Colon (tissue), 2 donors: ENCODE results near the gene RGL1.

Source experiments
- FAIRE-seq: peaks from 2 replicates; lab custom pipeline; 2012; peaks lifted over from hg19 to GRCh38; lab: Jason Lieb, UNC
- donor health status: control.
- donor health status: control.

RGL1 gene

GRCh38 chr1:183869664-183870063 is 64.7 kb downstream of the RGL1 start:
- FAIRE-seq = no peak

DNA sequence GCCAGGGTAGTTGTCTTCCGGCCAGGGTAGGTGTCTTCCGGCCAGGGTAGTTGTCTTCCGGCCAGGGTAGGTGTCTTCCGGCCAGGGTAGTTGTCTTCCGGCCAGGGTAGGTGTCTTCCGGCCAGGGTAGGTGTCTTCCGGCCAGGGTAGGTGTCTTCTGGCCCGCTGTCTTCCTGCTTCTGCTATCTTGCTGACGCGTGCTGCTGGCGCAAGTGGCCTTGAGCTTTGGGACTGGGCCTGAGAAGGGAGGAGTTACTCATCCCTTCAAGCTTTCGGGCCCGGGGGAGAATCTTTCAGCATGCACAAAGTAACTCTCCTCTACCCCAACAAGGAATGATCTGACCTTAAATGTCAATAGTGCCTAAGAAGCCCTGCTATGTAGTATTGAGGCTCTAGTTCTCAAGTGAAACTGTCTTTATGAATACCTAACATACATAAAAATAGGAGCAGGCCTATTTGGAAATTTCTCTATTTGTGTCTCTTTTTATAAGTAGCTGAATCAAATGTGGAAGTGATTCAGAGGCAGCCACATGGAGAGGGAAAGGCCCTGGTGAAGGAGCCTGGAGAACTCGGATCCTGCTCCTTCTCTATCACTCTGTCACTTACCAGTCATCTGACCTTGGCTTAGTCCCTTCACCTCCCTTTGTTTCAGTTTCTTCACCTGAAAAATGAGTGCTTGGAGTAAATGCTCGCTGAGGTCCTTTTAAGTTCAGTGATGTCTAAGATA is 65.6 kb downstream of the RGL1 start:
- no peak for FAIRE-seq

GRCh38 chr1:183871142-183871541 is 66.2 kb downstream of the RGL1 start:
- no peak for FAIRE-seq

DNA sequence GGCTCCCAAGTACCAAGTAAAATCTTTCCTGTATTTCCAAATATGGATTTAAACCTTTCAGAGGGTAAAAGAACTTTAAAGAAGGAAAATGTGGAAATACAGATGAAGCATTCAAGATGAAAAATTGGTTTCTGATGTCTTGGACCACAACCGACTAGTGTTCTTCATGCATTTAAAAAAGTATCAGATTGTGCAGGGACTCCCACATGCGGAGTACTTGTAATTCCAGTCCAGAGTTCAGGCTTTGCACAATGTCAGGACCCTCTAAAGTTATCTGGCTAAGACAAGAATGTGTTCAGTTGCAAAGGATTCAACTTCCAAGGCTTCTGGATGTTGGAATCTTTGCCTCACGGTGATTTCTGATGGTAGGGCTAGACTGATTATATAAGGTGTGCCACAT is 66.7 kb downstream of the RGL1 start:
- no peak for FAIRE-seq

DNA sequence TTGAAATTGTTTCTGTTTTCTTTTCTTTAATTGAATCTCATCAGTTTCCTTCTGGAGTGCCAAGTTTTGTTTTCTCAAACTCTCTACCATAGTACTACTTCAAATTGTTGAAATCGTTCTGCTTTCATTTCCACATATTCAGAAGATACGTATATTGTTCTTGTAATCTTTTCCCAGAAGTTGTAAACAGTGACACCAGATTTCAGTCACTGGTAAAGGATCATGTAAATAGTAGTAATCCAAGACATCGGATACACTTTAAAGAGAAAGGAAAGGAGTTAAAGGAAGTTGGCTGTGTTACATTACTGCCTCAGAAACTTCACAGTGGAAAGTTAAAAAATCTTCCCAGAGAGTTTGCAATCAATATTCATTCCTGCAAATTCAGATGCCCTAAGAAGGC is 67.5 kb downstream of the RGL1 start:
- no peak for FAIRE-seq

GRCh38 chr1:183873642-183874041 is 68.7 kb downstream of the RGL1 start:
- FAIRE-seq = no peak

- FAIRE-seq = no peak
Measured at GRCh38 chr1:183876309-183876708, 71.4 kb downstream of the RGL1 start.

GRCh38 chr1:183877053-183877720 is 72.3 kb downstream of the RGL1 start:
- no peak for FAIRE-seq

DNA sequence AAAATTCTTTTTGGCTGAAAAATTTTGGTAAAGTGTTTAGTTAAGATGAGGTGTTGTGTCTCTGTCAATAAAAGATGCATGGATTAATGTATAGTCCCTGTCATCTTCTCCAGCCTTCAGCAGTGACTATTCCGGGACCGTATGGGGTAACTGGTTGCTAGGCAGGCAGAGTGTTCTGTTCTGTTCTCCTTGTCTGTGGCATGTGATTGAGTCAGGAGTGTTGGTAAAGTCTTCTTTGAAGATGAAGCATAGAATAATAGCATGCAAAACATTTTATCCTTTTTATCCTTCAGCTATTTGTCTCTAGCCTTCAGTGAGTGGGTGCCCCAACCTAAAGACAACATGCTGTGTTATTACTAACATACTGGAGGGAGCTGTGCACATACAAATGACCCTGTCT is 74.6 kb downstream of the RGL1 start:
- no peak for FAIRE-seq

- no peak for FAIRE-seq
Measured at GRCh38 chr1:183879966-183880365, 75.0 kb downstream of the RGL1 start.

- no peak for FAIRE-seq
Measured at GRCh38 chr1:183880531-183881243, 75.8 kb downstream of the RGL1 start.

DNA sequence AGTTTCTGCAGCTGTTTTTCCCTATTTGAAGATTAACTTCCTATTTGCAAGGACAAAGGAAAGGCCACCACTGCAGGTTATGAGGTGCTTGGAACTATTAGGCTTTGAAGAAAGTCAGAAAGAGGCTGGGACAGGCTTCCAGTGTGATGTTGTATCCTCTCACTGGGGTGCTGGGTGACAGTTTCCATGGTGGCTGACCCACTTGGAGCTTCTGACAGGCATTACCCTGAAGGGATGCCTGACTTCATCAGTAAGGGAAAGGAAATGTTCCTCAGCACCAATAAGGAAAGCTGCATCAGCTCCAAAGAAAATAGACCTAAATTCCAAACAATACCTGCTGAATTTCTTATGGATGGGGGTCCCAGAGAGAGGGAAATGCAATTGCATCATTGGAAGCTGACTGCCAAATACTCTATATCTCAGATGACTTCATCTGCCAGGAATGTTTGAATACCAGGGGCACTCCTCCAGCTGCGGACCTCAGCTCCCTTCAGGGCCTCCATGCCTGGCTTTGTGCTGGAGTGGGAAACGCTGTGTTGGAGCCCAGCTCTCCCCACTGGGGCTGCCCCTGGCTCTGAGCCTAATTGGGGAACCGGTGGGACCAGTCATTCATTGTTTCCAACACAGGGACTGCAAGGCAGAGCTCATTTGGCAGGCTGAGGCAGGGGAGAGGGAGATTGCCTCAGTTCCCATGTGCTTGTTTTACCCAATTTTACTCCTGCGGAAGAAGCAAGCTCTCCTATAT is 76.6 kb downstream of the RGL1 start:
- no peak for FAIRE-seq

DNA sequence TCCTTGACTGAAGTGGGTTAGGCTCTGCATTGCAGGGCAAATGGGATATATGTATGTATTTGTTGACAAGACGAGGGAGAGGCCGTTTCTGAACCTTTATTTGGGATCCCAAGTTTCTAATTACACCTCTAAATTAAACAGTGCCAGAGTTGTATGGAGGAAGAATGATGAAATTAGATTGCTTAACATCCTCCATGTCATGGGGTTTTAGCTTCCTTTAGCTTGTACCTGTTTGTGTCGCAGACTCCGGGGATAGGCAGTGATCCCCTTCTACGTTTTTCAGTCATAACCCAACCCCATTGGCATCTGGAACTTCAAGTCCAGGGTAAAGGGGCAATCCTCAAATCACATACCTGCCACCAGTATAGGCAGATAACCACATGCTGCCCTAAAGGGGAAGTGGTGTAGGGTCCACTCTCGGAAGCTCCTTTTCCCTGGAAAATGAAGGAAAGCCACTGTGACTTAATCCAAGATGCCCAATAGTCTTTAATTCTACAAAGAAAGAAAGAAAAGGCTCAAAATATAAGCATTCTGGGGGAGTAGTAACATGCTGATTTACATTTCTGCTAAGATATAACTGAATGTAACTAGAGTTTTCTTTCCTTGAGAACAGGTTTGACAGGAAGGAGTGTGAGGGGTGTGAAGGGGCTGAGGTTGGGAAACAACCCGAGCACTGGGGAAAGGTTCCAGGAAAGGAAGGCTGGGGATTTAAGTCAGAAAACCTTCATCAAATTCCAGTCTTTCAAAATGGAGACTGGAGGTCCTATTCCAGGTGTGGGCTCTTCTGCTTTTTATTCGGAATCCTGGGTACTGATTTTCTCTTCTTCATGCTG is 77.6 kb downstream of the RGL1 start:
- FAIRE-seq = no peak

- no peak for FAIRE-seq
Measured at GRCh38 chr1:183883623-183884022, 78.7 kb downstream of the RGL1 start.

GRCh38 chr1:183884526-183884925 is 79.6 kb downstream of the RGL1 start:
- FAIRE-seq = no peak

DNA sequence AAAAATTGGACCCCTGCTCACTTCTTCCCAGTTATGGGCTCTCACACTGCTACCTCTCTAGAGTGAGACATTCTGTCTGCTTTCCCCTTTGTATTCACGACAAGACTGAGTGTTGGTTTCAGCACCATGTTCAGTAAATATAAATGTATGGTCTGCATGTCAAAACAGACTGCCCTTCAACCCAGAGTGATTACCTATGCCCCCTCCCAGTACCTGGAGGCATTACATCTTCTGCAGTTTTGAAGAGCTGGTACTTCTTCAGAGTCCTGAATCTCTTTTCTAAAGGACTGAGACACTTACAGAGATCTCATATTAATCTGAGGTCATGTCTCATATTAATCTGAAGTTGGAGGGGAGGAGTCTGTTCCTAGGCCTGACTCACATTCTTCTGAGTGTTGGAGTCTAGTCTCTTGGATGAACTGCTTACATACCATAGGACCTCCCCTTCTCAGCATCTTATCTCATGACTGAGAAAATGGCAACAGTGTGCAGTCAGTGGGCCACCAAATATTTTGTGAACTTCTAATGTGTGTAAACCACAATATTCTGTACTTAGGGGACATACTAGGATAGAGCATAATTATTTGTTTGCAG is 80.3 kb downstream of the RGL1 start:
- FAIRE-seq = no peak

DNA sequence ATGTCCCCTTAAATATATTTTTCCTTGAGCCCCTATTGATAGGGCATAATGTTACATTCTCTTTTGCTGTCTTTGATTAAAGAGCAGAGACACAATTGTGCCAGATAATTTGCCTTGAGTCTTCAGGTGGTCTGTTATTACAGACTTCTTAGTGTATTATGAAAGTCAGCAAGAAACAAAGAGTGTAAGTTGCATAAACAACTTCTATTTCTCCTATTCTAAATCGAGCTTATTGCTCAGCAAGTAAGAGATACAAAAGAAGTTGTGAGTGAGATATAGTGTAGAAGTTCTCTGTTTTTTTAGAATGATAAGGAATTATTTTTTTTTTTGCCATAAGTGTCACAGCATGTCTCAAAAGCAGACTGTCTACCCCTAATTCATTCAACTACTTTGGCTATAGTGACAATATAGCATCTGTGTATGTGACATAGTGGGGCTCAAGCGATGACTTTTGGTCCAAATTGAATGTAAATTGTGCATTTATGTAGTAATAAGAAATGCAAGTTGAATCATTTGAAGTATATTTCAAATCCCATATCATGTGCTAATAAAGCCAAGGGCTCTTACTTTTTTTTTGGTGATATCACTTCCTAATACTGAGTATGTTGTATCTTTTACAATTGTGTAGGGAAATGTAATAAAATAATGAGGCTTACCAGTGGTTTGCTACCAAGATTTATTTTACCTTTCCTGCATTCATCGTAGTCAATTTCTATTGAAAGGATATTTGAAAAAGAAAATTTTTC is 81.3 kb downstream of the RGL1 start:
- no peak for FAIRE-seq

DNA sequence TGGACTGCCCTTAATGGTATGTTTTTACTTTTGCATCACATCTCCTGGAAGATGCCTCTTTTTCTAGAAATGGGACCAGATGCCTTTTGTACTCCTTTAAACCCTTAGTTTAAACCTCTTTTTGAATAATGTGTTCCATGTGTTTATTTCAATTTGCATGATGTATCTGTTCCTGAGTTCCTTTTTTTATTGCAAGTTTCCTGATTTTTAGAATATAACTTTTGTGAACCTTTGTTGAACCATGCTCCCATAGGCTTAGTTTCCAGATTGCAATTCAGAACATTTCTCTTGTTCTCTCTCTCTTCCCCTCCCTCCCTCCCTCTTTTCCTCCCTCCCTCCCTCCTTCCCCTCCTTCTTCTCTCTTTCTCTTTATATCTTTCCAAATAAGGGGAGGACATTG is 81.9 kb downstream of the RGL1 start:
- FAIRE-seq = no peak

DNA sequence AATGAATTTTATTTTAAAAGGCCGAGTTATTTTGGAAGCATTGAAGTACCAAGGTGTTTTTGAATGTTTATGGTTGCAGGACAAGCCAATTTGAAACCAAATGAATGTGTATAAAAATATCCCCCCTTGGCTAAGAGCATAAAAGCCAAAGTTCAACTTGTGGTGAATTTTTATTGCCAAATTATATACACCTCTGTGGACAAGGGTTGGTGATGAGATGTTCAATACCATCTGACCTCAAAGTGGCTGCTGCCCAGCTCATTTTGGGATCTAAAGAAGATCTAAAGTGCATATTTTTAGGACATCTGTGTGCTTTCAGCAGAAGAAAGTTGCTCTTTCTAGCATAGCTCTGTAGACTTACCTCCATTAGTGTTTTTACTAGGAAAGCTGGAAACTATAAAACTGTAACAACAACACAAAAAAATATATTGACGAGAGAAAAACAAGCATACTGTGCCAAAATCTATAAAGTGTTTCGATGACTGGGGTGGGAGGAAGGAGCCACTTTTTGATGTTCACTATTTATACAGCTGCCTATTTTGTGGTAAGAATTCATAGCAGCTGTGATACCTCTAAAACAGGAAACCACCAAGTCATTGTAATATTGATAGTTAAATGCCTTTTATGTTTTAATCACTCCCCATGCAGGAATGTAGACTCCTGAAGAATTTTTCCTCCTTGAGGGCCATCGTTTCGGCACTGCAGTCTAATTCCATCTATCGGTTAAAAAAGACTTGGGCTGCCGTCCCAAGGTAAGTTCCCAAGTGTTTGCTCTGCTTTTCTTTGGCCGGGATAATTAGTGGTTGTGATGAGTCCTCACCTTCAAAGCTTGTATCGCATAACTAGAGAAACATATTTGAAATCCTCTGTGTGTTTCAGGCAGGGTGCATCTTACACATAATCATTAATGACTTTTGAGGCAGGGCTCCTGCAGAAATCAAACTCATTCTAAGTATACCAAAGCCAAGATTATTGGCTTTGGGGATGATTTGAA is 83.2 kb downstream of the RGL1 start:
- FAIRE-seq = no peak
